Neural progenitor cell (in vitro differentiated cells): ENCODE results near the gene GABRG3. TPM values are rescaled to one million over a fixed set of nuclear protein-coding genes. Genes with fewer than 3 reads are reported as not detected.
A peak's percentile ranks its signal among the peaks of the same experiment; 100 is the strongest.

Source experiments
- DNase-seq: peaks from one replicate; pipeline ENCODE4 v3.0.0-alpha.2; 2016; ENCODE audit warnings: low spot score
- H2AFZ ChIP-seq: fragments of 200-600 bp; sonication (generic); replicated peaks from 2 replicates; pipeline ENCODE4 v1.6.1; 2016; ENCODE audit warnings: antibody characterized with exemption
- H3F3A ChIP-seq: fragments of 200-600 bp; sonication (generic); 2 replicates; pipeline ENCODE4 v1.6.1; 2016; ENCODE audit warnings: antibody characterized with exemption, low read depth
- H3K27ac ChIP-seq: fragments of 200-600 bp; sonication (generic); 2 replicates; pipeline ENCODE4 v1.5.1; 2016; ENCODE audit warnings: mild to moderate bottlenecking
- H3K27me3 ChIP-seq: fragments of 200-600 bp; sonication (generic); 2 replicates; pipeline ENCODE4 v1.6.1; 2016; ENCODE audit warnings: mild to moderate bottlenecking, moderate library complexity
- H3K36me3 ChIP-seq: fragments of 200-600 bp; sonication (generic); 2 replicates; pipeline ENCODE4 v1.5.1; 2016
- H3K4me1 ChIP-seq: fragments of 200-600 bp; sonication (generic); 2 replicates; pipeline ENCODE4 v1.6.1; 2016; ENCODE audit warnings: mixed run types
- H3K4me2 ChIP-seq: fragments of 200-600 bp; sonication (generic); 2 replicates; pipeline ENCODE4 v1.6.1; 2016
- H3K4me3 ChIP-seq: fragments of 200-600 bp; sonication (generic); 2 replicates; pipeline ENCODE4 v1.5.1; 2016
- H3K79me2 ChIP-seq: fragments of 200-600 bp; sonication (generic); 2 replicates; pipeline ENCODE4 v1.6.1; 2016; ENCODE audit warnings: low read depth
- H3K9ac ChIP-seq: fragments of 200-600 bp; sonication (generic); 2 replicates; pipeline ENCODE4 v1.6.1; 2016
- H3K9me3 ChIP-seq: fragments of 200-600 bp; sonication (generic); 2 replicates; pipeline ENCODE4 v1.5.1; 2016; ENCODE audit warnings: low read depth
- H4K20me1 ChIP-seq: fragments of 200-600 bp; sonication (generic); 2 replicates; pipeline ENCODE4 v1.6.1; 2016; ENCODE audit warnings: low read depth
- H3K27ac Mint-ChIP-seq: 3 replicates; pipeline ENCODE4 v1.8.0; 2021; ENCODE audit warnings: mixed read lengths
- H3K27me3 Mint-ChIP-seq: 2 replicates; pipeline ENCODE4 v1.8.0; 2022; ENCODE audit warnings: low read depth, mild to moderate bottlenecking, inconsistent platforms, moderate library complexity, mixed read lengths; ENCODE audit not compliant: insufficient read depth
- H3K36me3 Mint-ChIP-seq: 3 replicates; pipeline ENCODE4 v1.8.0; 2021; ENCODE audit warnings: mixed read lengths
- H3K4me1 Mint-ChIP-seq: 3 replicates; pipeline ENCODE4 v1.8.0; 2021; ENCODE audit warnings: mixed read lengths
- H3K4me3 Mint-ChIP-seq: 3 replicates; pipeline ENCODE4 v1.8.0; 2021; ENCODE audit warnings: mild to moderate bottlenecking, moderate library complexity, mixed read lengths
- H3K9me3 Mint-ChIP-seq: 3 replicates; pipeline ENCODE4 v1.8.0; 2020; ENCODE audit warnings: mixed read lengths
- CTCF ChIP-seq: fragments of 200-600 bp; sonication (generic); IDR thresholded peaks from 2 replicates; pipeline ENCODE4 v1.5.1; 2017; ENCODE audit warnings: antibody characterized with exemption, mild to moderate bottlenecking
- EZH2 ChIP-seq: fragments of 200-600 bp; sonication (generic); IDR thresholded peaks from 2 replicates; pipeline ENCODE4 v1.6.1; 2017; ENCODE audit warnings: antibody characterized with exemption, mild to moderate bottlenecking, moderate library complexity
- EZH2phosphoT487 ChIP-seq: fragments of 200-600 bp; sonication (generic); IDR thresholded peaks from 2 replicates; pipeline ENCODE4 v1.6.1; 2017; ENCODE audit warnings: antibody characterized with exemption
- total RNA-seq: library from RNA; depleted of rRNA; stranded (reverse); fragments of >200 nt; gene quantifications from 2 replicates; pipeline ENCODE4 v1.2.3, GENCODE V29; 2015; ENCODE audit warnings: low replicate concordance

The GABRG3 gene
- total RNA-seq, 1 donor from 2014 or later = 3.4 TPM

DNA sequence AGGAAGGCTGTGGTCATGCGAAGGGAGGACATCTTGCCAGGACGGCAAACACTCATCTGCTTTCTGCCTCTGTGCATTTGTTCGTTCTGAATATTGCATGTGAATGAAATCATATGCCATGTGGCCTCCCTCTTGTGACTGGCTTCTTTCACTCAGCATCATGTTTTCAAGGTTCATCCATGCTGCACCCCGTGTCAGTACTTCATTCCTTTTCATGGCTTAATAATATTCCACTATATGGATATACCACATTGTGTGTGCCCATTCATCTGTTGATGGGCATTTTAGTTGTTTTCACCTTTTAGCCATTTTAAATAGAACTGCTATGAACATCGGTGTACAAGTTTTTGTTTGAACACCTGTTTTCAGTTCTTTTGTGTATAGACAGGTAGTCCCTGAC lies 118.7 kb downstream of the GABRG3 start:
- TF ChIP-seq CTCF = no peak
- TF ChIP-seq EZH2phosphoT487 = no peak
- no peak for TF ChIP-seq EZH2
- Histone ChIP-seq H2AFZ (no peak overlapping the region), H3K4me3 (no peak overlapping the region), H3K36me3 (no peaks in the 10 kb centered on the region), H3K9me3 (no peaks in the 10 kb centered on the region), H3K79me2 (no peaks in the 10 kb centered on the region), H3K4me1 (peaks cover 9% of the 10 kb centered on the region), H3F3A (no peaks in the 10 kb centered on the region), H3K4me2 (no peak overlapping the region), H3K27ac (no peak overlapping the region), H3K27me3 (no peaks in the 10 kb centered on the region), H4K20me1 (no peaks in the 10 kb centered on the region), H3K9ac (no peak overlapping the region)
- DNase-seq = no peak
- peaks cover 35% of the 10 kb centered on the region for H3K4me1 Mint-ChIP-seq
- no peak overlapping the region for H3K4me3 Mint-ChIP-seq
- H3K27ac Mint-ChIP-seq = no peak overlapping the region
- H3K9me3 Mint-ChIP-seq = peaks cover 9% of the 10 kb centered on the region
- no peaks in the 10 kb centered on the region for H3K36me3 Mint-ChIP-seq
- peaks cover 4% of the 10 kb centered on the region for H3K27me3 Mint-ChIP-seq

GRCh38 chr15:27091270-27091940 lies 120.4 kb downstream of the GABRG3 start:
- no peak for DNase-seq
- H4K20me1 ChIP-seq = no peaks in the 10 kb centered on the region
- no peaks in the 10 kb centered on the region for H3K9me3 ChIP-seq
- H3K79me2 ChIP-seq = no peaks in the 10 kb centered on the region
- no peak overlapping the region for H3K4me3 ChIP-seq
- peaks cover 25% of the 10 kb centered on the region for H3K4me1 Mint-ChIP-seq
- no peak overlapping the region for H3K27ac Mint-ChIP-seq
- H3F3A ChIP-seq = no peaks in the 10 kb centered on the region
- no peaks in the 10 kb centered on the region for H3K36me3 ChIP-seq
- no peaks in the 10 kb centered on the region for H3K27me3 ChIP-seq
- H3K4me2 ChIP-seq = no peak overlapping the region
- no peak for TF ChIP-seq EZH2
- TF ChIP-seq CTCF = no peak
- TF ChIP-seq EZH2phosphoT487 = no peak
- no peaks in the 10 kb centered on the region for H3K4me1 ChIP-seq
- peaks cover 9% of the 10 kb centered on the region for H3K9me3 Mint-ChIP-seq
- H2AFZ ChIP-seq = no peak overlapping the region
- H3K36me3 Mint-ChIP-seq = no peaks in the 10 kb centered on the region
- no peak overlapping the region for H3K9ac ChIP-seq
- H3K4me3 Mint-ChIP-seq = no peak overlapping the region
- H3K27ac ChIP-seq = no peak overlapping the region
- peaks cover 4% of the 10 kb centered on the region for H3K27me3 Mint-ChIP-seq

DNA sequence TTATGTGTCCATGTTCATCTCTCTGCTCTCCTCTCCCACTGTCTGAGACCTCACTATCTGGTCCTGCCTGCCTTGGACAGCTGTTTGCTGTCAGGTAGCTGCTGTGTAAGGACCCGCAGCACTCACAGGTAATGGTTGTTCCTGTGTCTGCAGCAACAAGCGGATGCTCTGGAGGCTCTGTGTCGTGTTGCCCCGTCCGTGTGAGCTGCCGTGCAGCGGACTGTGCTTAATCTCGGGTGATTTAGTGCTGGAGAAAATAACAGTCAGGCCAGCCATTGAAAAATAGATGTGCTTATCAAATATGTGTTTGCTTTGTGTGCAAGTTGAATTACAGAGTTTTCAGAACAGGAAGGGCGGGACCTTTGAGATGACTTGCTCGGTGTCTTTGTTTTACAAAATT lies 121.4 kb downstream of the GABRG3 start:
- TF ChIP-seq EZH2 = no peak
- TF ChIP-seq EZH2phosphoT487 = no peak
- no peak for TF ChIP-seq CTCF
- H3K9ac ChIP-seq = no peak overlapping the region
- no peaks in the 10 kb centered on the region for H3K79me2 ChIP-seq
- H3K27me3 ChIP-seq = no peaks in the 10 kb centered on the region
- Mint-ChIP-seq H3K4me3 (peak overlapping the region; percentile 24), H3K4me1 (peaks cover 19% of the 10 kb centered on the region), H3K36me3 (no peaks in the 10 kb centered on the region), H3K27me3 (peaks cover 4% of the 10 kb centered on the region), H3K9me3 (peaks cover 9% of the 10 kb centered on the region), H3K27ac (no peak overlapping the region)
- H3K4me1 ChIP-seq = no peaks in the 10 kb centered on the region
- no peak overlapping the region for H3K4me2 ChIP-seq
- H3F3A ChIP-seq = no peaks in the 10 kb centered on the region
- DNase-seq = no peak
- no peak overlapping the region for H3K4me3 ChIP-seq
- H3K27ac ChIP-seq = no peak overlapping the region
- H3K9me3 ChIP-seq = no peaks in the 10 kb centered on the region
- no peaks in the 10 kb centered on the region for H4K20me1 ChIP-seq
- H3K36me3 ChIP-seq = no peaks in the 10 kb centered on the region
- H2AFZ ChIP-seq = no peak overlapping the region
